IMR-90 (cell line): ENCODE data around the gene RIOK1. TPM values are rescaled to one million over a fixed set of nuclear protein-coding genes. Genes with fewer than 3 reads are reported as not detected.
"Not testable (repeated sequence)": the region's sequence is repeated elsewhere in the genome, so short reads cannot be mapped to it uniquely, and the experiment has no call there.

Source experiments
- ATAC-seq: fragments of 200-7000 bp; cut with Tn5 transposase; 2 replicates; pipeline ENCODE4 v1.9.1; 2020; ENCODE audit warnings: low read depth, mild to moderate bottlenecking, moderate library complexity
- BruUV-seq: library from RNA; stranded (reverse); fragments of 400-500 nt; replicated peaks from 2 replicates; lab custom pipeline; 2021; lab: Mats Ljungman, UMichigan
- CTCF ChIA-PET: fragments of 300-600 bp; formaldehyde crosslinking; extraction: SDS; loops from one replicate; lab custom pipeline; 2021; ENCODE audit warnings: antibody characterized with exemption; lab: Yijun Ruan, JAX
- POLR2A ChIA-PET: fragments of 300-600 bp; sonication (Branson Sonifier 250); formaldehyde crosslinking; loops from one replicate; lab custom pipeline; 2022; ENCODE audit warnings: antibody characterized with exemption; ENCODE audit not compliant: unreplicated experiment; lab: Charles Lee
- DNase-seq: peaks from one replicate; pipeline ENCODE4 v3.0.0; 2013
- H2AFZ ChIP-seq: replicated peaks from 2 replicates; pipeline ENCODE3; 2013; ENCODE audit warnings: low read length, mild to moderate bottlenecking; ENCODE audit not compliant: poor library complexity
- H2AK5ac ChIP-seq: 2 replicates; pipeline ENCODE4 v1.6.1; 2013; ENCODE audit warnings: low read depth, low read length, inconsistent platforms
- H2AK9ac ChIP-seq: replicated peaks from 2 replicates; pipeline ENCODE3; 2013; ENCODE audit warnings: mild to moderate bottlenecking, low read depth, low read length, moderate library complexity; ENCODE audit not compliant: poor library complexity
- H2BK120ac ChIP-seq: 2 replicates; pipeline ENCODE4 v1.6.1; 2013; ENCODE audit warnings: low read depth, low read length, inconsistent platforms
- H2BK15ac ChIP-seq: 3 replicates; pipeline ENCODE4 v1.6.1; 2013; ENCODE audit warnings: low read depth, low read length, inconsistent platforms
- H2BK20ac ChIP-seq: 2 replicates; pipeline ENCODE4 v1.6.1; 2013; ENCODE audit warnings: low read depth, mild to moderate bottlenecking, inconsistent platforms, low read length, moderate library complexity
- H2BK5ac ChIP-seq: 2 replicates; pipeline ENCODE4 v1.6.1; 2013; ENCODE audit warnings: mild to moderate bottlenecking, low read depth, low read length, inconsistent platforms; ENCODE audit not compliant: poor library complexity, severe bottlenecking
- H3K14ac ChIP-seq: replicated peaks from 2 replicates; pipeline ENCODE4 v1.6.1; 2013; ENCODE audit warnings: low read depth, low read length, inconsistent platforms
- H3K18ac ChIP-seq: 2 replicates; pipeline ENCODE4 v1.6.1; 2013; ENCODE audit warnings: low read depth, low read length, control low read depth
- H3K23ac ChIP-seq: 2 replicates; pipeline ENCODE4 v1.6.1; 2013; ENCODE audit warnings: low read depth, low read length, inconsistent platforms
- H3K27ac ChIP-seq: 2 replicates; pipeline ENCODE4 v1.5.1; 2013; ENCODE audit warnings: mild to moderate bottlenecking, control low read depth, low read length; ENCODE audit not compliant: insufficient read depth
- H3K27me3 ChIP-seq: 2 replicates; pipeline ENCODE4 v1.6.1; 2013; ENCODE audit warnings: low read length; ENCODE audit not compliant: control insufficient read depth, insufficient read depth
- H3K36me3 ChIP-seq: 2 replicates; pipeline ENCODE4 v1.6.1; 2013; ENCODE audit warnings: low read length, mixed read lengths; ENCODE audit not compliant: control insufficient read depth, insufficient read depth
- H3K4ac ChIP-seq: 2 replicates; pipeline ENCODE4 v1.6.1; 2013; ENCODE audit warnings: low read depth, low read length, inconsistent platforms
- H3K4me1 ChIP-seq: 2 replicates; pipeline ENCODE4 v1.6.1; 2013; ENCODE audit warnings: low read length, mixed read lengths; ENCODE audit not compliant: control insufficient read depth, insufficient read depth
- H3K4me2 ChIP-seq: 2 replicates; pipeline ENCODE4 v1.6.1; 2013; ENCODE audit warnings: low read depth, mild to moderate bottlenecking, control low read depth, low read length, moderate library complexity
- H3K4me3 ChIP-seq: 2 replicates; pipeline ENCODE4 v1.5.1; 2013; ENCODE audit warnings: low read depth, mild to moderate bottlenecking, control low read depth, low read length, moderate library complexity; ENCODE audit not compliant: insufficient read depth
- H3K56ac ChIP-seq: 2 replicates; pipeline ENCODE4 v1.6.1; 2013; ENCODE audit warnings: low read length, inconsistent platforms; ENCODE audit not compliant: insufficient read depth; ENCODE audit errors: extremely low read depth
- H3K79me1 ChIP-seq, 2 experiments: 2 replicates each; pipeline ENCODE4 v1.6.1; 2013; ENCODE audit warnings: low read length in 2 of 2, inconsistent platforms in 1 of 2, low read depth in 1 of 2
- H3K9ac ChIP-seq: 2 replicates; pipeline ENCODE4 v1.6.1; 2013; ENCODE audit warnings: low read depth, low read length, control low read depth
- H3K9me1 ChIP-seq: 2 replicates; pipeline ENCODE4 v1.6.1; 2013; ENCODE audit warnings: low read length, inconsistent platforms; ENCODE audit not compliant: insufficient read depth
- H3K9me3 ChIP-seq: 2 replicates; pipeline ENCODE4 v1.6.1; 2013; ENCODE audit warnings: low read length; ENCODE audit not compliant: control insufficient read depth, insufficient read depth
- H4K20me1 ChIP-seq: 2 replicates; pipeline ENCODE4 v1.6.1; 2013; ENCODE audit warnings: low read length, inconsistent platforms; ENCODE audit not compliant: insufficient read depth
- H4K5ac ChIP-seq: 2 replicates; pipeline ENCODE4 v1.6.1; 2013; ENCODE audit warnings: mild to moderate bottlenecking, low read depth, low read length, control low read depth
- H4K8ac ChIP-seq, 2 experiments: 2 replicates each; pipeline ENCODE4 v1.6.1; 2013; ENCODE audit warnings: low read depth in 2 of 2, low read length in 2 of 2, control low read depth in 1 of 2, inconsistent platforms in 1 of 2
- H4K91ac ChIP-seq: 2 replicates; pipeline ENCODE4 v1.6.1; 2013; ENCODE audit warnings: low read depth, low read length, inconsistent platforms; ENCODE audit not compliant: insufficient read depth
- whole genome bisulfite sequencing, 2 experiments: methylation state at CpG; one replicate each; pipeline versions ENCODE4 v1.1.5 to v1.1.7; 2013; ENCODE audit warnings: missing lambda C conversion rate in 2 of 2; ENCODE audit not compliant: insufficient read length in 1 of 2; ENCODE audit errors: extremely low coverage in 2 of 2; 5-methylcytosine and 5-hydroxymethylcytosine counted together
- dilution Hi-C: fragments of 300-500 bp; cut with HindIII; formaldehyde crosslinking; loops from one replicate; pipeline ENCODE4 v1.14.3; 2018; ENCODE audit warnings: low sequenced_read_pairs; ENCODE audit not compliant: unreplicated experiment
- in situ Hi-C: fragments of 300-500 bp; cut with MboI; formaldehyde crosslinking; loops from 3 replicates; pipeline ENCODE4 v1.14.3; 2019; ENCODE audit warnings: low sequenced_read_pairs, inconsistent platforms, mixed read lengths
- intact Hi-C: fragments of 100-400 bp; cut with micrococcal nuclease; formaldehyde crosslinking; loops from 2 replicates; pipeline ENCODE4 v1.10.0; 2022
- polyA plus RNA-seq, 3 experiments: library from polyadenylated mRNA; depleted of rRNA; stranded (reverse); fragments of >200 nt; gene quantifications; 2 replicates each; pipeline ENCODE4 v1.2.3, GENCODE V29; 2012; ENCODE audit warnings: low replicate concordance in 1 of 3
- total RNA-seq: library from RNA; depleted of rRNA; stranded (reverse); fragments of >200 nt; gene quantifications from 2 replicates; pipeline ENCODE4 v1.2.3, GENCODE V29; 2012

Gene RIOK1
- total and polyA plus RNA-seq, 2 of the 4 experiments (the other 2 are of a cell fraction), result 17.0 to 17.8 TPM

DNA sequence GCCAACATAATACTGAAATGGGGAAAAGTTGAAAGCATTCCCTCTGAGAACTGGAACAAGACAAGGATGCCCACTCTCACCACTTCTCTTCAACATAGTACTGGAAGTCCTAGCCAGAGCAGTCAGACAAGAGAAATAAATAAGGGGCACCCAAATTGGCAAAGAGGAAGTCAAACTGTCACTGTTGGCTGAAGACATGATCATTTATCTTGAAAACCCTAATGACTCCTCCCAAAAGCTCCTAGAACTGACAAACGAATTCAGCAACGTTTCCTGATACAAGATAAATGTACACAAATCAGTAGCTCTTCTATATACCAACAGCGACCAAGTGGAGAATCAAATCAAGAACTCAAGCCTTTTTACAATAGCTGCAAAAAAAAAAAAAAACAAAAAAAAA lies 37.7 kb upstream of the RIOK1 start:
- H4K91ac ChIP-seq, H3K9ac ChIP-seq, H3K56ac ChIP-seq, H4K20me1 ChIP-seq, H3K79me1 ChIP-seq, DNase-seq, H4K8ac ChIP-seq, H3K9me1 ChIP-seq, H2AK5ac ChIP-seq, H3K4me2 ChIP-seq, H2BK20ac ChIP-seq, H2BK15ac ChIP-seq, H3K4me1 ChIP-seq, intact Hi-C loops, in situ Hi-C loops, H2BK120ac ChIP-seq, H3K36me3 ChIP-seq, H3K18ac ChIP-seq, H2AFZ ChIP-seq, H3K27me3 ChIP-seq, POLR2A ChIA-PET, H3K14ac ChIP-seq, H3K23ac ChIP-seq, CTCF ChIA-PET, H3K4ac ChIP-seq, ATAC-seq, BruUV-seq, H2BK5ac ChIP-seq, H3K9me3 ChIP-seq, H3K4me3 ChIP-seq, H3K27ac ChIP-seq, H4K5ac ChIP-seq, dilution Hi-C loops, H2AK9ac ChIP-seq: not testable (repeated sequence)
- no CpG with 5 or more reads among the region's 3 CpGs for WGBS, 2 experiments
